ENCODE data around the gene GCNT2.

GRCh38 chr6:10599046-10599445 is 77.9 kb downstream of the GCNT2 start:
- no peak for TF ChIP-seq POLR2A (IDR thresholded peaks at IDR 0.05; ENCODE audit: low read depth)
- TF ChIP-seq, protein P1, sequence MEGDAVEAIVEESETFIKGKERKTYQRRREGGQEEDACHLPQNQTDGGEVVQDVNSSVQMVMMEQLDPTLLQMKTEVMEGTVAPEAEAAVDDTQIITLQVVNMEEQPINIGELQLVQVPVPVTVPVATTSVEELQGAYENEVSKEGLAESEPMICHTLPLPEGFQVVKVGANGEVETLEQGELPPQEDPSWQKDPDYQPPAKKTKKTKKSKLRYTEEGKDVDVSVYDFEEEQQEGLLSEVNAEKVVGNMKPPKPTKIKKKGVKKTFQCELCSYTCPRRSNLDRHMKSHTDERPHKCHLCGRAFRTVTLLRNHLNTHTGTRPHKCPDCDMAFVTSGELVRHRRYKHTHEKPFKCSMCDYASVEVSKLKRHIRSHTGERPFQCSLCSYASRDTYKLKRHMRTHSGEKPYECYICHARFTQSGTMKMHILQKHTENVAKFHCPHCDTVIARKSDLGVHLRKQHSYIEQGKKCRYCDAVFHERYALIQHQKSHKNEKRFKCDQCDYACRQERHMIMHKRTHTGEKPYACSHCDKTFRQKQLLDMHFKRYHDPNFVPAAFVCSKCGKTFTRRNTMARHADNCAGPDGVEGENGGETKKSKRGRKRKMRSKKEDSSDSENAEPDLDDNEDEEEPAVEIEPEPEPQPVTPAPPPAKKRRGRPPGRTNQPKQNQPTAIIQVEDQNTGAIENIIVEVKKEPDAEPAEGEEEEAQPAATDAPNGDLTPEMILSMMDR (IDR thresholded peaks at IDR 0.05), result no peak
